NCI-H187 treated with DMSO at 0.1 percent for 48 hours (cell line): Measurements from ENCODE around the gene ADGRF5.
"Not testable (repeated sequence)": the region's sequence is repeated elsewhere in the genome, so short reads cannot be mapped to it uniquely, and the experiment has no call there.

ENCODE experiments used
- DNase-seq: peaks from one replicate; lab custom pipeline; 2025; lab: John Stamatoyannopoulos, UW

Gene ADGRF5

DNA sequence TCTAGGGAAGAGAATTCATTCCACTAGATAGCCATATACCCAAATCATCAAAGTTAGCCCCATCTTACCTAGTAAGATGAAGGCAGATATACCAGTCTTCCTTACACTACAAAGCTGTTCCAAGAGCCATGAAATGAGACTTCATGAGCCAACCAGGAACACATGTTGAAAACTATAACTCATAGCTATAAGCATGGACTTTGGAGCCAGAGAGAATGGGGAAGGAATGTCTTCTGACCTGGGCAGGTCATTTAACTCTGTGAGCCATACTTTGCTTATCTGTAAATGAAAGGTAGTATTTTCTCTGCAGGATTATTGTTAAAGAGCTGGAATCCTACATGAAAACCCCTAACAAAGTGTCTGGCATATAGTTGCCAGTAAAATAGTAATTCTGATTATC is 27.3 kb downstream of the ADGRF5 start:
- no peak for DNase-seq

- no peak for DNase-seq
These were observed 28.1 kb downstream of the ADGRF5 start for GRCh38 chr6:46893648-46894047.

DNA sequence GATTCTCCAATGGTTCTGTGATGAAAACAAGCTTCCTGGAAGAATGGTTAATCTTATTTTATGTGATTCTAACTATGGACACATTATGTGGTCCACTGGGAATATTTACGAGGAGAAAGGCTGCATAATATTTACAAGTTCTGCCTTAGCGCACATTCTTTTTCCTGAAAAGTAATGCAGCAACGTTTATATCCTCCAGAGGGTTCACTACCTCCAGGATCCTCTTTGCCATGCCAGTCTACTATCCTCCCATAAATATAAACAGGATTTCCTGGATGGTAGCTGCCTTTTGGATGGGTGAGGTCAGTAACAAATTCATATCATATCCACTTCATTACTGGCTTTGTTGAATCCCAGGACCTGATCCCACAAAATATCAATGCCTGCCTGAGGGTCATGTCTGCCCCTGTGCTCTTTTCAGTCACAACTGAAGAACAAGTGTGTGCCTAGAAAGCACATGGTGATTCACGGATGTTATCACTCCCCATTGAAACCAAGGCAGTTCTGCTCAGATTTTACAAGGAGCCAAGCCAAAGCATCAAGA is 30.4 kb downstream of the ADGRF5 start:
- no peak for DNase-seq

DNA sequence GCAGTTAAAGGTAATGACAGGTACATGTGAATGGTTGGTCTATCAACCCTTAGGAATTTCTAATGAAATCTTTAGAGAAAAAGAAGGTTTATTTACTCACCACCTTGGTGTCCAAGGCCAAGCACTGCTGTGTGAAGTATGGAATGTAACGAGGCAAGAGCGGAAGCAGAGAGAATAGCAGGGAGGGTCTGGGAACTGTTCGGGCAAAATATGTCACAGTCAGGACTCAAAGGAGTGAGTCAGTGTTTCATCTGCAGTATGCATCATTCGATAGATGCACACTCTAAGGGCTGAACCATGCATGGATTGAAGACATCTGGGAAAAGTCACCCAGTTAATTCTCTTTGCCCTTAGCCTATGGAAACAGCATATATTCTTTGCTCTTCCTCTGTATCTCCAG is 33.2 kb downstream of the ADGRF5 start:
- no peak for DNase-seq

DNA sequence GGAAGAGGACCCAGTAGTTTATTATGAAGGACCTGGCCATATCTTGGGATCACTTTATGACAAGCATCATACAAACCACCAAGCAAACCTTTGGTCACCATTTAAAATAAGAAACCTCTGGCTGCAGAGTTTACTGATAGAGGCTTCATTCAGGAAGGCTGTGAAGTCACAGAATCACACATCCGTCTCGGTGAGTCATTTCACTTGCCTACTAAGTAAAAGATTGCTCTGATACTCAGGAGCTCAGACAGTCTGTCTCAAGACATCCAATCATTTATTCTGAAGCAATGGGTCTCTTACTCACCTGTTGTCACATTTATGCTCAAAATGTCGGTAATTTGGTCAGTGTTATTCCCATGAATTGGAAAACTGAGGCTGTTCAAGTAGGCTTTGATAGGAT is 33.7 kb downstream of the ADGRF5 start:
- no peak for DNase-seq

DNA sequence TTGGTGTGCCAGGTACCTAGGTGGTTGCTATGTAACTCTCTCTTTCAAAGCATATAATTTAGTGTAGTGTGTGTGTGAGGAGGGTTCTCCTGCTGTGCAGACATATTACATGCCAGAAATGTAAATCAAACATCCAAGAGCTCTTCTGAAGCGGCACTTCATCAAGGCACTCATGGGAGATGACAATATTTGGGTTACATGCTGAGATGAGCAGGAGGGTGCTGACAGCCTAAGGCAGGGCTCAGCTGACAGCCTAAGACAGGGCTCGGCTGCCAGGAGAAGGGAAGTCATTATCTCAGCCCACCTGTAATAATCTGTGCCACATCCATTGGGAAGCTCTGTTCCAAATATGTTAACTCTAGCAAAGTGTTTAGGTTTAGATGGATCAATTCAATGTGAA is 39.1 kb downstream of the ADGRF5 start:
- DNase-seq, result peak; percentile 49

DNA sequence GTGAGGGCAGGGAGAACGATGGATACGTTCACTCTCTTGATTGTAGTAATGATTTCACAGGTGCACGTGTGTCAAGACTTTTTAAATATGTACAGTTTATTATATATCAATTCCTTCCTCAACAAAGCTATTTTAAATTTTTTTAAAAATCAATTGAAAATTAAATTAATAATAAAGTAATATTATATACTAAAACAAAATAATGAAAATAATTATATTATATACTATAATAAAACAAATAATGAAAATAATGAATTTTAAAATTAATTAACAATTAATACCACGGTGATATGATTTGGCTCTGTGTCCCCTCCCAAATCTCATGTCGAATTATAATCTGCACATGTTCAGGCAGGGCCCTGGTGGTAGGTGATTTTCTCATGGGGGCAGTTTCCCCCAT is 42.7 kb downstream of the ADGRF5 start:
- no peak for DNase-seq

GRCh38 chr6:46876126-46876525 is 45.6 kb downstream of the ADGRF5 start:
- DNase-seq, result no peak

GRCh38 chr6:46867411-46867810 is 54.3 kb downstream of the ADGRF5 start:
- no peak for DNase-seq

DNA sequence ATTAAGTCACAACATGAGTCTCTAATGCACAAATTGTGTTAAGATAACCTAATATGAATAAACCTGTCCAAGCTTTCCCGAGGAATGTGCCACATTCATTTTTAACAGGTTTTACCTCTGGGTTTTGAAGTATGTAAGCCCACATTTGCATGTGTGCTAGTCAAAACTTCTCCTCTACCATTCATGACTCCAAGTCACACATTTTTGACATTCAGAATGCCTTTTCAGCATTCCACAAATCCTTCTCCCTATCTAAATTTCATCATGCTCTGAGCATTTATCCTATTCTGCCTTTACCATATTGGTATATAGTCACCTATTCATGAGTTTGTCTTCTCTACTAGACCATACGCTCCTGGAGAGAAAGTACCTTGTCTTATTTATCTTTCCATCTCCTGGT is 56.5 kb downstream of the ADGRF5 start:
- no peak for DNase-seq

DNA sequence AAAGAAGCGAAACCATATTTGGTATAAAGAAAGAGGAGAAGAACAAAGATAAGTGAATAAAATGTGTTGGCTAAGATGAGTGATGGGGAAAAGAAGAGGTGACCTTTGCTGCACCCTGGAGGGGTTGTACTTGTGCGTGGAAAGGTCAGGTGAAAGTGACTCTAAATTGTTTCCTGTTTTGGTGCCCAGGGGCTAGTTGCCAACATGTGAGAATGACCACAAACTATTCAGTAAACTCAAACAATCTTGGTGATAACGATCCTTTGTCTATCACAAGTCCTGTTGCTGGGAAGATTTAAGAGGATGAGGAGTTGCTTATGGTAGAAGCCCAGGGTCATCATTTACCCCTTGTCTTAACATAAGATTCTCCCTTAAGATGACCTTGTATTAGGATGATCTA is 57.9 kb downstream of the ADGRF5 start:
- DNase-seq, result no peak

GRCh38 chr6:46862381-46862780 is 59.4 kb downstream of the ADGRF5 start:
- DNase-seq, result no peak

DNA sequence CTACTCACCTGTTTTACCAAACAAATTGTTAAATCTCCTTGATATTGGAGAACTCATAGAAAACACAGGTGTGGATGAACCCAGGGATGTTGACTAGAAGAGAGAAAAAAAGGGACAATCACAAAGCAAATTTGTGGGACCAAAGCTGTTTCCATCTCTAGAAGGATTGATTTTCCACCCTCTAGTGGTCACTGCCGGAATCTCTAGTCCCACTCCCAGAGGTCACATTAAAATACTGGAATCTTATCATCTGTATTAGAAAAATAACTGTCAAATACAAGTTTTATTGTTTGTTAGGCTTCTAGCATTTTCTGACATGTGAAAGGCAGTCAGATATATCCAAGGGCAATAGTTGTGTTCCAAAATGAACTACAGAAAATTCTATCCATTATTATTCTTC is 65.8 kb downstream of the ADGRF5 start:
- not testable (repeated sequence) for DNase-seq

DNA sequence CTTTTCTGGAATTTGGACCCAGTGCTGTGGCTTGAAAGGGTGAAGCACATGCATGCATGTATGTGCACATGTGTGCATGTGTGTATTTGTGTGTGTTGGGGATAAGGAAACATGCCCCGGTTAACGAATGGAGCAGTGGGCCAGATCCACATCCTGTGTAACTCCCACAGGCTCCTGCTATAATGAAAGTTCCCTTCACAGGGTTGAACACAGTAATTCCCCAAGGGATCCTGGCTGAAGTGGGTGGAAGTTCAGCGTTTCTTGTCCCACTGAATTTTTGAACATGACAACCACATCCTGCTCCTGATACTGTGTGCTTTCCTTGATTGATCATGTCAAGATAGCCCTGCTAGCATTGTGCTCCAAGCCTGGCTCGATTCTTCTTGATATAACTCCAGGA is 70.2 kb downstream of the ADGRF5 start:
- not testable (repeated sequence) for DNase-seq

GRCh38 chr6:46850792-46851191 is 70.9 kb downstream of the ADGRF5 start:
- no peak for DNase-seq

- DNase-seq, result no peak
These were observed 72.4 kb downstream of the ADGRF5 start for GRCh38 chr6:46849361-46849690.

GRCh38 chr6:46848684-46849360 is 72.9 kb downstream of the ADGRF5 start:
- no peak for DNase-seq

DNA sequence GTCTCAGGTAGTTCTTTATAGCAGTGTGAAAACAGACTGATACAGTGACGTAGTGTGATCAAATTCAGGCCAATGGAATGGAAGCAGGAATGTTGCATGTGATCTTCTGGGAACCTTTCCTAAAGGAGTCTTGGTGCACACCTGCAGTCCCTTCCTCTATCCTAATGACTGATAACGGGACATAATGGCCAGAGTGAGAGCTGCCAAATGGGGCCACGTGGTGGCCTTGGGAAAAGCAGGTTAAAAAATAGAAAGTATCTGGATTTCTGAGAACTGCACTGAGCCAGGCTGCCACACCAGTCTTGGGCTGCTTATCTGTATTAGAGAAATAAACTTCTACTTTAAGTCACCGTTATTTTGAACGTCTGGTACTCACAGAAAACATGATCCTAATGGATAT is 76.6 kb downstream of the ADGRF5 start:
- DNase-seq, result no peak

DNA sequence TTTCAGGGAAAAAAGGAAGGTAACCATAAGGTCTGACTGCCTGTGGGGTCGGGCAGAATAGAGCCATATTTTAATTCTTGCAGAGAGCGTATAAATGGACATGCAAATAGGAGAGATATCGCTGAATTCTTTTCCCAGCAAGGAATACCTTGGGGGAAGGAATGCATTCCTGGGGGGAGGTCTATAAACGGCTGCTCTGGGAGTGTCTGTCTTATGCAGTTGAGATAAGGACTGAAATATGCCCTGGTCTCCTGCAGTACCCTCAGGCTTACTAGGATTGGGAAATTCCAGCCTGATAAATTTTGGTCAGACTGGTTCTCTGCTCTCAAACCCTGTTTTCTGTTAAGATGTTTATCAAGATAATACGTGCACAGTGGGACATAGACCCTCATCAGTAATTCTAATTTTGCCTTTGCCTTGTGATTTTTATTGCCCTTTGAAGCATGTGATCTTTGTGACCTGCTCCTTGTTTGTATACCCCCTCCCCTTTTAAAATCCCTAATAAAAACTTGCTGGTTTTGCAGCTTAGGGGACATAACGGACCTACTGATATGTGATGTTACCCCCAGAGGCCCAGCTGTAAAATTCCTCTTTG is 79.4 kb downstream of the ADGRF5 start:
- DNase-seq, result not testable (repeated sequence)

GRCh38 chr6:46838033-46838432 is 83.7 kb downstream of the ADGRF5 start:
- DNase-seq, result no peak

DNA sequence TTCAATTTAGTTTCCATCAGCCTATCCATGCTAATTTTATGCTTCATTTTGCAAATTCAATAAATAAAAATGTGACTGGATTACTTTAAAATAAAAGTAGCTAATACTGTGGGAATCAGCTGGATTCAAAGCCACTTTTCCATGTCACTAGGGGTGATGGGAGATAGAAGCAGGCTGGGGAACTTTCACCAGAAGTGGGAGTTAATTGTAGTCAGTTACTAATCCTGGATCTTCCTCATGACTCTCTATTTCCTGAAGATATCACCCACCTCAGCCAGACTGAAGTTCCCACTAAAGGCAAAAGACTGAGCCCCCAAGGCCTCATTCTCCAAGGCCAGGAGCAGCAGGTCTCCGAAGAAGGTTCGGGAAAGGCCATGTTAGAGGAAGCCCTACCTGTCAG is 86.7 kb downstream of the ADGRF5 start:
- not testable (repeated sequence) for DNase-seq

DNA sequence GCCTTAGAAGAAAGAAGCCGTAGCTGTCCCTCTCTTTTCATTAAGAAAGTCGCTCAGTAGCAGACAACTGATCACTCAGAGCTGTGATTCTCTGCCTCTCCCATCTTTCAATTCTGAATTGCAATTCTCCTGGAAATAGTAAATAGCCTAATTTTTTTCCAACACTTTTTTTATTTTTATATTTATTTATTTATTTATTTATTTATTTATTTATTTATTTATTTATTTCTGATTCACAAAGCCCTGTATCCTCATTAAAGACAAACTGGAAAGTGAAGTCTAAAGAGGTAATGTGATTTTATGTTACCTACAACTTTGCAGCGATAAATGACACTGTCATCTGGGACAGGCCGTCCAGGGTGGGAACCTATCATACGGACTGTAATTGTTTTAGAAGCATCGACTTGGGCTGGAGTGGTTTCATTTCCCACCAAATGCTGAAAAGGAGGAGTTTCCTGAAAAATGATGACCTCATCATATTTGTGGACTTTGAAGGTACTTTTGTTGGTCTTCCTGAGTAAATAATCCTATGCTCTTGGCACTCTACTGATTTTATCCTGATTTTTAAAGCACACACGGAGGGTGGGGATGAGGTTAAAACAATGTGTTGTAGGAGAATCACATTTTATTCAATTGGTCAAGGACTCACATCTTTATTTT is 87.4 kb downstream of the ADGRF5 start:
- not testable (repeated sequence) for DNase-seq

- no peak for DNase-seq
These were observed 88.9 kb downstream of the ADGRF5 start for GRCh38 chr6:46832816-46833215.
